ENCODE data around the gene EXD1.

DNA sequence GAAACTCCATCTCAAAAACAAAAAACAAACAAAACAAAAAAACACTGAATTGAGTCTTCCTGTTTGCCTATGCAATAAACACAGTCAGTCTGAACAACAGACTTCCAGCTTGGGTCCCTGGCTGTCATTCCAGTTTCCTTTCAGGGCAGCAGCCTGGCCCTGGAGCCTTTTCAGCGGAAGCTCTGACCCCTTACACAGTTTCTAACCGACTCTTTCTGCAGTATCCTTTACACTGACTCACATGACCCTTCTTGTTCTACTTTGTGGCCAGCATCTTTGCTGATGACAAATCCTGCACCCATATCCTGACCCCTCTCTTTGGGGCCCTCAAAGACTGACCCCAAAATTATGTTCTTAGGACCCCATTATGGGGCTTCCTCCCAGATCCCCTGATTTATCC lies 76.1 kb downstream of the EXD1 start:
- TF ChIP-seq CTCF (IDR thresholded peaks at IDR 0.05): no peak
- TF ChIP-seq POLR2A (IDR thresholded peaks at IDR 0.05): no peak

Data from breast epithelium (tissue), 3 donors.